Fibroblast of lung (primary cell): ENCODE results near the gene TBX21.

ENCODE experiments used
- EZH2 ChIP-seq: IDR thresholded peaks from 2 replicates; pipeline ENCODE4 v1.5.1; 2012; ENCODE audit warnings: low read length, control low read depth, mild to moderate bottlenecking; ENCODE audit errors: missing control alignments
- TF ChIP-seq, protein P1 (sequence below), 2 donors: IDR thresholded peaks in 1 of 2; conservative IDR thresholded peaks in 1 of 2; 1 replicate in 1 of 2; 2 replicates in 1 of 2; pipeline ENCODE4 v1.5.1; 2011 to 2012; ENCODE audit warnings: low read length in 2 of 2, control low read depth in 1 of 2, inconsistent platforms in 1 of 2, low read depth in 1 of 2, mild to moderate bottlenecking in 1 of 2

DNA sequence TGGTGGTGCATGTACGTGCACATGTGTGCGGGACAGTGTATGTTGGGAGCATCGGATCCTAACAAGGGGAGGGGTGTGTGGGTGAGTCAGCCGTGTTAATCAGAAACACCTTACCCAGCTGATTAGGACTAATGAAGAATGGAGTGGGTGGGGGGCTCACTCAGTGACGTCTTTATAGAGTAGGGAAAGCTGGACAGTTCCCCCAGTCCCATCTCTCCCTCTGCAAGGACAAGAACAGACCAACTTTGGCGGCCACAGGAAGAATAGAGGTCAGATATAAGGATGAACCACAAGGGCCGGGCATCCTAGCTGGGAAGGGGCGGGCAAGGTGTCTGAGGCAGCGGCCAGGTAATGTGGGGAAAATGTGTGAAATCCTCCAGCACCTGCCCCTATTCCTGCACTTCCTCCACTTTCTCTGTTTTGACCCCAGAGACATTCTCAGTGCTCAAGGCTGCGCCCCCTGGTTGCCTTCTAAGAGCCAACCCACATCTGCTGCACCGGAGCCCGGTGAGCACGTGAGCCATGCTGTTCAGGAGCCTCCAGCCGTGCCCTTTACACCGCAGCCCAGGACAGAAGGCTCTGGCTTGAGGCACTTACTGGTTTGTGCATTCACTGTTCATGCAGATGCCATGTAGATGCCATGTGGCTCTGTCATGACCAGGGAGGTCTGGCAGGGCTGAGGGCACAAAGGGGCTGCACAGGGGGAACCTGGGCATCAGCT lies 18.9 kb upstream of the TBX21 start:
- TF ChIP-seq, protein P1, sequence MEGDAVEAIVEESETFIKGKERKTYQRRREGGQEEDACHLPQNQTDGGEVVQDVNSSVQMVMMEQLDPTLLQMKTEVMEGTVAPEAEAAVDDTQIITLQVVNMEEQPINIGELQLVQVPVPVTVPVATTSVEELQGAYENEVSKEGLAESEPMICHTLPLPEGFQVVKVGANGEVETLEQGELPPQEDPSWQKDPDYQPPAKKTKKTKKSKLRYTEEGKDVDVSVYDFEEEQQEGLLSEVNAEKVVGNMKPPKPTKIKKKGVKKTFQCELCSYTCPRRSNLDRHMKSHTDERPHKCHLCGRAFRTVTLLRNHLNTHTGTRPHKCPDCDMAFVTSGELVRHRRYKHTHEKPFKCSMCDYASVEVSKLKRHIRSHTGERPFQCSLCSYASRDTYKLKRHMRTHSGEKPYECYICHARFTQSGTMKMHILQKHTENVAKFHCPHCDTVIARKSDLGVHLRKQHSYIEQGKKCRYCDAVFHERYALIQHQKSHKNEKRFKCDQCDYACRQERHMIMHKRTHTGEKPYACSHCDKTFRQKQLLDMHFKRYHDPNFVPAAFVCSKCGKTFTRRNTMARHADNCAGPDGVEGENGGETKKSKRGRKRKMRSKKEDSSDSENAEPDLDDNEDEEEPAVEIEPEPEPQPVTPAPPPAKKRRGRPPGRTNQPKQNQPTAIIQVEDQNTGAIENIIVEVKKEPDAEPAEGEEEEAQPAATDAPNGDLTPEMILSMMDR (conservative IDR thresholded peaks at IDR 0.05 in 1 of 2, IDR thresholded peaks at IDR 0.05 in 1 of 2; ENCODE audit: low read depth in 1 of 2, low read length in 2 of 2) = no peak
- no peak for TF ChIP-seq EZH2
